HG03565 (cell line): ENCODE results near the gene APLF.
"Not testable (repeated sequence)": the region's sequence is repeated elsewhere in the genome, so short reads cannot be mapped to it uniquely, and the experiment has no call there.

Source experiments
- ATAC-seq: cut with Tn5 transposase; IDR thresholded peaks from one replicate; pipeline ENCODE4 v1.9.1; 2021; ENCODE audit warnings: mild to moderate bottlenecking, moderate library complexity; ENCODE audit not compliant: unreplicated experiment

The APLF gene

DNA sequence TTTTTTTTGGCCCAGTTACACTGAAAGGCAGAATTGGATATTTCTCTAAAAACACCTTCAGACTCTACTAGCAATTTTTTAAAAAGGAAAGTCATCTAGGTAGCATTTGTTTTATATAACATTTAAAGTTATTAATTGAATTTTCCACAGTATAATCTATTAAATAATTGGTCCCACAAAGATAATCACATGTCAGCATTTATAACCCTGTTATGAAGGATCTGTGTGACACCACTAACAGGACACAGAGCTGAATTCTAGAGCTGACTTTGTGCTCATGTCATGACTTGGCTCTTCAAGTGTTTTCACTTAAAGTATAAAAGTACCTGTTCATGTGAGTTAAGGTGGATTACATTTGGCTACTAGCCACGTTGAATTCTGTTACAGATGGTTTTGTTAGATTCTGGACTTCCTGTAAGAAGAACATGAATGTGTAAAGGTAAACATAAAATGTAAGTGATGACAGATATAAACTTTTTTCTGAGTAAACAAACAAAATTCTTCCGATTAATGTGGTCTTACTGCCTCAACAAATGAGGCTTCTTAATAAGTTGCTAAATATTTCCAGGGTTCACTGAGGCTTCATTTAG lies 106.9 kb downstream of the APLF start:
- no peak for ATAC-seq

DNA sequence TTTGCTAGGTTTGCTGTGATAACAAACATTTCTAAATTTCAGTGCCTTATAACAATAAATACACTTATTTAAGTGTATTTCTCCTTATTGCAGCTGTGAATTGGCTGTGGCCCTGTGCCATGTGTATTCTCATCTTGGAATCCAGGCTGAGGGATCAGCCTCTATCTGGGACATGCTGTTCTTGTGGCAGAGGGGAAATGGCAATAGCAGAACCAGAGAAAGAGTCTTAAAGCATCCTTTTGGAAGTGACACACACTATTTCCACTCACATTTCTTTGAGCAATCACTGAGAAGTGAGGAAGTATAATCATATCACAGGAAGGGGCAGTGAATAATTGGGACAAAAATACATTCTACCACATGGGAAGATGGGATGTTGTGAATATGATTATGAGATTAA lies 109.8 kb downstream of the APLF start:
- ATAC-seq, result no peak

- ATAC-seq, result no peak
Measured at GRCh38 chr2:68579689-68580088, 112.3 kb downstream of the APLF start.

DNA sequence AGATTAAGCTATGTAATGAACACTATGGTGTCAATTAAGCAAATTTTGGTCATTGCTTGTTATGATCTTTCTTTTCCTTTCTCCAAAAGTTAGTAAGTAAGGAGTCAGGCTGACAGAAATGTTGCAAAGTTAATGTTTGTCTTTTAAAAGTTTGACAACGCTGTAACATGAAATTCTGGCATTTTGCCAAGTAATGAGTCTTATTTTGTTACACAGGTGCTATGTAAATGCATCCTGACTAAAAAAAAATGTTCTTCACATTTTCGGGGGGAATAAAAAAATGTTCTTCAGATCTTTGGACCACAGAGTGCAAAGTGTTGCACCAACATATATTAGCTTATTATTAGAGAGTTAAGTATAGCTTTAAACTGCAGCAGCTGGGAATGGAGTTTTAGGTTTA lies 121.2 kb downstream of the APLF start:
- no peak for ATAC-seq

DNA sequence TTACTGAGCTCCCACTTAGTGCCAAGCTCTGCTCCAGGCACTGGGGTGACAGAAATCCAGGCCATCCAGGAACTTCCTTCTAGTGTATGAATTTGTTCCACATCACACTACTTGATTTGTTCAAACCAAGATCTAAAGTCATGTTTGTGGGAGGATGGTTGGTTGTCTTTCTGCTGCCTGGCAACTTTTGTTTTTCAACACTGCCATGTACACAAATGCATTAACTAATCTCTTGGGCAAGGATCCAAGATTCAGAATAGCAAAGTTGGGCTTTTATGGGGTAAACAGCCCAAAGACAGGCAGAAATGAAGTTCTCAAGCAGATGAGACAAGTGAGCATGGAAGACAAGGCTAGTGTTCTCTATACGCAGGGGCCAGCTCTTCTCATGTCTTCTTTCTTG lies 122.6 kb downstream of the APLF start:
- no peak for ATAC-seq

DNA sequence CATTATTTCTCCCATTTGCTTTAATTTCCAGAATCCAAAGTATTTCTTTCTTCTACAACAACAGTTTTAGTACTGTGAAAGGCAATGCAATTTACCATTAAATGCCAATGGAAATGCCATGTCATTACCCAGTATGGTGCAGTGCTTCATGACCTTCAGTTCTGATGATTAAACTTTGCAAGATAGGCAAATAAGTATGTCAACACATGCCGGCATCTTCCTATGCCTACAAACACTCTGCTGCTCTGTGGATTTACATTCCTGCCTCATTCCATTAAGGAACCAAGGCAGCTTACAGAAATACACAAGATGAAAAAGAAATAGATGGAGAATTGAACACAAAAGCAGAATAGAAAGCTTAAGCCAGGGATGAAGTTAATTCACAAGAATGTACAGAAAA lies 123.3 kb downstream of the APLF start:
- ATAC-seq, result no peak

GRCh38 chr2:68591225-68591624 lies 123.8 kb downstream of the APLF start:
- no peak for ATAC-seq

GRCh38 chr2:68594041-68594440 lies 126.7 kb downstream of the APLF start:
- ATAC-seq, result no peak

- ATAC-seq, result peak; percentile 56
Measured at GRCh38 chr2:68594674-68595492, 127.5 kb downstream of the APLF start.

- ATAC-seq, result not testable (repeated sequence)
Measured at GRCh38 chr2:68595493-68595785, 128.1 kb downstream of the APLF start.

DNA sequence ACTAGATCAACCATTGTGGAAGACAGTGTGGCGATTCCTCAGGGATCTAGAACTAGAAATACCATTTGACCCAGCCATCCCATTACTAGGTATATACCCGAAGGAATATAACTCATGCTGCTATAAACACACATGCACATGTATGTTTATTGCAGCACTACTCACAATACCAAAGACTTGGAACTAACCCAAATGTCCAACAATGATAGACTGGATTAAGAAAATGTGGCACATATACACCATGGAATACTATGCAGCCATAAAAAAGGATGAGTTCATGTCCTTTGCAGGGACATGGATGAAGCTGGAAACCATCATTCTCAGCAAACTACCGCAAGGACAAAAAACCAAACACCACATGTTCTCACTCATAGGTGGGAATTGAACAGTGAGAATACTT lies 133.1 kb downstream of the APLF start:
- not testable (repeated sequence) for ATAC-seq

DNA sequence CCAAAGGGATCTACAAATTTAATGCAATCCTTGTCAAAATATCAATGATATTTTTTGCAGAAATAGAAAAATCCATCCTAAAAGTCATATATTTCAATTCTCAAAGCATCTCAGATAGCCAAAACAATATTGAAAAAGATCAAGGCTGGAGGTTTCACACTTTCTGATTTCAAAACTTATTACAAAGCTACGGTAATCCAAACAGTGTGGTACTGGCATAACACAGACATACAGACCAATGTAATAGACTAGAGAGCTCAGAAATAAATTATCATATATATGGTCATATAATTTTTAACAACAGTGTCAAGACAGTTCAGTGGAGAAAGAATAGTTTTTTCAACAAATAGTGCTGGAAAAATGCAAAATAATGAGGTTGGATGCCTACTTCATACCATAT lies 135.7 kb downstream of the APLF start:
- no peak for ATAC-seq

DNA sequence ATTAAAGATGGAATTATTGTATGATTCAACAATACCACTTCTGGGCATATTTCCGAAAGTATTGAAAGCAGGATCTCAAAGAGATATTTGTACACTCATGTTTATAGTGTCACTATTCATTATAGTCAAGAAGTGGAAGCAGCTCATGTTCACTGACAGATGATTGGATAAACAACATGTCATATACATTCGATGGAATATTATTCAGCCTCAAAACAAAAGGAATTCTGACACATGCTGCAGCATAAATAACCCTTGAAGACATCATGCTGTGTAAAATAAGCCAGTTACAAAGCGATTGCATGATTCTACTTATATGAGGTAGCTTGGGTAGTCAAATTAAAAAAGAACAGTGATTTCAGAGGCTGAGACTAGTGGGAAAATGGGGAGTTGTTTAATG lies 136.7 kb downstream of the APLF start:
- ATAC-seq, result no peak

DNA sequence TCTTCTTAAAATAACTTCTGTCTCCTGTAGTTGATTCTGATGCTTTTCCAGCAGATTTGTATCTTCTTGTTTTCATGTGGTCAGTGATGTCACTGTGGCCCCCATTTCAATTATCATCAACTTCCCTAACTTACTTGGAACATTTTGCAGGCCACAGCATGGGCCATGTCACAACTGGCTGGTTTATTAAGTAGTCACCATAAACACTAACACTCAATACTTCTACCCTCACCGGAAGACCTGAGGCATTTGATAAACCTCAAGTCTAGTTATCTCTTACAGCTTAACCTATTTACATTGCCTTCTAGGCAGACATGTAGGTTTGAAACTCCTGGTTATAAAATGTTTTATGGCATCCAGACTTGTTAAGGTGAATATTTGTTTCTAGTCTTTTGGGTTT lies 138.6 kb downstream of the APLF start:
- ATAC-seq, result no peak

- no peak for ATAC-seq
Measured at GRCh38 chr2:68606759-68607158, 139.4 kb downstream of the APLF start.

- ATAC-seq, result no peak
Measured at GRCh38 chr2:68607837-68608236, 140.5 kb downstream of the APLF start.

- ATAC-seq, result no peak
Measured at GRCh38 chr2:68612765-68613519, 145.6 kb downstream of the APLF start.

DNA sequence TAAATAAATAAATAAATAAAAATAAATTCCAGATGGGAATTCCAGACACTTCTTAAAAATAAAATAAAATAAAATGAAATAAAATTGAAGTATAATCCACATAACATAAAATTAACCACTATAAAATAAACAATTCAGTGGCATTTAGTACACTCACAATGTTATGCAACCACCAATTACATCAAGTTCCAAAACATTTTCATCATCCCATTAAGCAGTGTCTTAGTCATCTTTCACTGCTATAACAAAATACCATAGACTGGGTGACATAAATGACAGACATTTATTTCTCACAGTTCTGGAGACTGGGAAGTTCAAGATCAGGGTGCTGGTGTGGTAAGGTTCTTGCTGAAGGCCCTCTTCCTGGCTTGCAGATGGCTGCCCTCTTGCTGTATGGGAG lies 153.4 kb downstream of the APLF start:
- ATAC-seq, result no peak

GRCh38 chr2:68623820-68624219 lies 156.4 kb downstream of the APLF start:
- no peak for ATAC-seq

GRCh38 chr2:68627615-68628014 lies 160.2 kb downstream of the APLF start:
- ATAC-seq, result no peak
